ENCODE data around the gene RBPJ.

Gene RBPJ

DNA sequence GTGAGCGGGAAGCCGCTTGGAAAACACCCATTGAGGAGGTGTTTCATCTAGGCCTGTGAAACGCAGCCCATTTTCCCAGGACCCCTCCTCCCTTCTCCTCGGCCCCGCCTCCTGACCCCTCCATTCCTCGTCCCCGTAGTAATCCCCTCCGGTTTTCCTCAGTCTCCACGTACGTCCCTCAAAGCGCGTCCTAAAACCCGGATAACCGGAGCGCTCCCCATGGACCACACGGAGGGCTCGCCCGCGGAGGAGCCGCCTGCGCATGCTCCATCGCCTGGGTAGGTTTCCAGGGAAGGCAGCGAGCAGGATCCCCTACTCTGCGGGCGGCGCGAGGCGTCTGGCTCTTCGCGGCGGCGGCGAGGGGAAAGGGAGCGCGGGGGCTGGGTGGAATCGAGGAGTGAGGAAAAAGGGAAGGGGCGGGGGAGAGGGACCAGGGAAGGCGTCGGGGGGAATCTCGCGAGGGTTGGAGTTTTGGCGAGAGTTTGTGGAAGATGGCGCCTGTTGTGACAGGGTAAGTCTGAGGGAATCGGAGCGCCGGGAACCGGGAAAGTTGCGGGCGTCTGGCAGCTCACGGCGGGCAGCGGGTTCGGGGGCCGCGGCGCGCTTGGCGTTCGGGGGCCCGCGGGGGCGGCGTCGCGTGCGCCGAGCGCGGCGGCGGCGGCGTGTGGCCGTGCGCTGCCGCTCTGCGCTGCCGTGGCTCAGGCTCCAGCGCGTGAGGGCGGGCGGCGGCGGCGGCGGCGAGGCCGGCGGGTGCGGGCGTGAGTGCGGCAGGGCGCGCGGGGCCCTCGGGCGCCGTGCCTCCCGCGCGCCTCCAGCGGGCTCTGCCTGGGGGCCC is at the start of gene RBPJ:
Gene RBPJ, plus strand, starts transcription at position 477 of the 835 bp plus-strand sequence. Its CDS starts 15 bp downstream, at position 492.
- in situ Hi-C loops (cut with MboI; ENCODE audit: low pct_unique_long_range_greater_than_20kb, low sequenced_read_pairs) = no loop called here
- peak; percentile 92 for DNase-seq

DNA sequence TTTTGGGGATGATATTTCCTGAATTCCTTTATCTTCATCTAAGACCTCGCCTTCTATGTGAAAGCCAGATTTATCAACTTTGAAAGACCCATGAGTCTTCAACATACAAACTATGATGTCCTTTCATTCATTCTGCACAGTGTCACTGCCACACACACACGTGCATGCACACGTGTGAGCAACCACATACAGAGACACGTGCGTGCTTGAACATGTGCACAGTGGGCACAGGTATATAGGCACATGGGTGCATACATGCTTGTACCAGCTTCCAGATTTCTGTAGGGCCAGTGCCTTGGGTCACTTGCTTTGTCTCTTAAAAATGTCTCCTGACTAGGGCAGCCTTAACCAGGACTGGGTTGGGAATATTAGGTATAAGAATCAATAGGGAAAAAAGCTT is 49.1 kb upstream of the RBPJ start:
- no peak for DNase-seq
- in situ Hi-C loops (cut with MboI; ENCODE audit: low pct_unique_long_range_greater_than_20kb, low sequenced_read_pairs) = no loop called here

GRCh38 chr4:26272654-26273615 is 47.9 kb upstream of the RBPJ start:
- in situ Hi-C loops (cut with MboI; ENCODE audit: low pct_unique_long_range_greater_than_20kb, low sequenced_read_pairs) = no loop called here
- DNase-seq = peak; percentile 78

GRCh38 chr4:26273616-26273980 is 47.2 kb upstream of the RBPJ start:
- peak; percentile 89 for DNase-seq
- in situ Hi-C loops (cut with MboI; ENCODE audit: low pct_unique_long_range_greater_than_20kb, low sequenced_read_pairs) = no loop called here

DNA sequence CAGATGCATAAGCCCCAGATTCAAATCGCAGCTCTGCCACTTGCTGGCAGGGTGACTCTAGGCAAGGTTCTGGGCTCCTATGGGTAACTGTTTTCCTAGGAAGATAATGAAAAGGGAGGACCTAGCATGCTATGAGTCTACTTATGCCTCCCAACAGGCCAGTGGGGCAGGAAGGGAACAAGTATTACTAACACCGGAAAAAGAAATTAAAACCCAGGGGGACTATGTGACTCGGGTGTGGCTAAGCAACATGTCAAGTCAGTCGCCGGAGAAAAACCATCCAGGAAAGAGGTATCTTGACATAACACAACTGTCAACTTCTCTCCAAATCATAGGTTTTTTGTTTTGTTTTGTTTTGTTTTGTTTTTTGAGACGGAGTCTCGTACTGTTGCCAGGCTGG is 45.5 kb upstream of the RBPJ start:
- in situ Hi-C loops (cut with MboI; ENCODE audit: low pct_unique_long_range_greater_than_20kb, low sequenced_read_pairs) = no loop called here
- DNase-seq = no peak

GRCh38 chr4:26279446-26279845 is 41.4 kb upstream of the RBPJ start:
- no peak for DNase-seq
- in situ Hi-C loops (cut with MboI; ENCODE audit: low pct_unique_long_range_greater_than_20kb, low sequenced_read_pairs) = no loop called here

DNA sequence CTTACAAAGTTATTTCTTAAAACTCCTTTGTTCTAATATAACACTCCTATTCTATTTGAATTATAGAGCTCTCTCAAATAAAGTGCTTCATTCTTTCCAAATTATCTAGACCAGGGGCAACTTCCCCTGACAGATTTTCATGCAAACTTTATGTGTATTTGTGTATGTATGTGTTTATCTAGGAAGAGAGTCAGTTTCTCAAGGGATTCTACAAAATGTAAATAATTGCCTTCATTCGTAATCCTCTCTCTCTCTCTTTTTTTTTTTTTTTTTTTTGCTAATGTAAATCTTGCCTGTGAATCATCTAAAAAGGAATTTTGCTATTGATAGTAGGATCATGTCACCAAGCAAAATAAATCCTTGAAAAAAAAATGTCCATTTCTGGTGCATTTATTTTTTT is 38.9 kb upstream of the RBPJ start:
- DNase-seq = no peak

DNA sequence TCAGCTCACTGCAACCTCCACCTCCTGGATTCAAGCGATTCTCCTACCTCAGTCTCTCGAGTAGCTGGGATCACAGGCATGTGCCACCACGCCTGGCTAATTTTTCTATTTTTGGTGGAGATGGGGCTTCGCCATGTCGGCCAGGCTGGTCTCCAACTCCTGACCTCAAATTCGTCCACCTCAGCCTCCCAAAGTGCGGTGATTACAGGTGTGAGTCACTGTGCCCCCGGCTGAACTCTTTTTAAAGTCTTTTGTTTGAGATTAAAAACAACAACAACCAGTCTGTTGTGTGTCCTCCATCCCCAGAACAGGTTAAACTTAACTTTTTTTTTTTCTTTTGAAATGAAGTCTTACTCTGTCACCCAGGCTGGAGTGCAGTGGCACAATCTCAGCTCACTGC is 36.3 kb upstream of the RBPJ start:
- no peak for DNase-seq
- in situ Hi-C loops (cut with MboI; ENCODE audit: low pct_unique_long_range_greater_than_20kb, low sequenced_read_pairs) = no loop called here

More for the DNA sequence above, 38.9 kb upstream of the RBPJ start:
- in situ Hi-C loops (cut with MboI; ENCODE audit: low pct_unique_long_range_greater_than_20kb, low sequenced_read_pairs) = no loop called here

DNA sequence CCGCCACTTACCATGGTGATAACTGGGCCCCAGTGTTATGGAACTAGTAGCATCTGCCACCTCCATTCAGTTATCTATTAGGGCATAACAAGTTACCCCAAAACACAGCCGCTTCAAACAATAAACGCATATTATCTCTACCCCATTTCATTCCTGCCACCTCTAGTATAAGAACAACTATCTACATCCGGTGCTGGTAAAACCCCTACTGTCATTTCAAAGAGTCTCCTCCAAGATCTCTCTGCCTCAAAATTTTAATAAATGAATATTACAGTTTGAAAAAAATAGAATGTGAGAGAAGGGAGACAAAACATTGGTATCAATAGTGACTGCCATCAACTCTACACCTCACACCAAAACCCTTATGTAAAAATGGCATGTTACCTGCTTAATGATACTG is 35.5 kb upstream of the RBPJ start:
- in situ Hi-C loops (cut with MboI; ENCODE audit: low pct_unique_long_range_greater_than_20kb, low sequenced_read_pairs) = no loop called here
- DNase-seq = no peak

GRCh38 chr4:26287756-26288155 is 33.1 kb upstream of the RBPJ start:
- no peak for DNase-seq
- in situ Hi-C loops (cut with MboI; ENCODE audit: low pct_unique_long_range_greater_than_20kb, low sequenced_read_pairs) = no loop called here

GRCh38 chr4:26288355-26288909 is 32.4 kb upstream of the RBPJ start:
- in situ Hi-C loops (cut with MboI; ENCODE audit: low pct_unique_long_range_greater_than_20kb, low sequenced_read_pairs) = no loop called here
- DNase-seq = peak; percentile 90

- in situ Hi-C loops (cut with MboI; ENCODE audit: low pct_unique_long_range_greater_than_20kb, low sequenced_read_pairs) = no loop called here
- DNase-seq = no peak
Measured at GRCh38 chr4:26289401-26289800, 31.4 kb upstream of the RBPJ start.

DNA sequence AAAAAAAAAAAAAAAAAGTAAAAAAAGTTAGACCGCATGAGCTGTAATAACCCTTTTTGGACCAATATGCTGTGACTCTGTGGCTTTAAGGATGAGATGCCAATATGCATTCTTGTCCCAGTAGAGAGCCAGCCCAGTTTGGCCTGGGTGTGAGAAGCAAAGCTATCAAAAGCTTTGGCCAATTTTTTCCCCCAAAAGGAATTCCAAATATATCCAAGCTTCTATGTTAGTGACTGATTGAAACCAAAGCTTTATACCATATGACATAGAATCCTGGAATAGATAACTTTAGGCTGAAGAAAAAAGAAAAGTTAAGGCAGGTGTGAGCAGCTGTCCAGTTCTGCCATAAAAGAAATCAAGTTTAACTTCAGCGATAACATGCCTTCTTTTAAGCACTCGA is 30.5 kb upstream of the RBPJ start:
- in situ Hi-C loops (cut with MboI; ENCODE audit: low pct_unique_long_range_greater_than_20kb, low sequenced_read_pairs) = no loop called here
- DNase-seq = no peak

DNA sequence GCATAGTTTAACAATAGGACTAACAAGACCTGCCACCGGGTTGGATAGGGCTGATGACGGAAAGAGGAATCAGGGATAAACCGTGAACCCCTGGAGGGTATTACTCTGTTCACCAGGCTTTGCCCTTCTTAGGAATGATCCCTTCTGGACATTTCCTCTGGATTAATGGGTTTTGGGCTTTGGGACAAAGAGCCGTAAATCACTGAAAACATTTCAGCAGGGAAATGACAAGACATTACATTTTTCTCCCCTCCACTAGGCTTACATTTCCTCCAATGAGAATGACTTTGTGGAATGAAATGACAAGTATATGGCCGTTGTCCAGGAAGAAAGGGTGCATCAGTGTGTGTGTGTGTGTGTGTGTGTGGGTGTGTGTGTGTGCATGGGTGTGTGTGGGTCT is 25.9 kb upstream of the RBPJ start:
- in situ Hi-C loops (cut with MboI; ENCODE audit: low pct_unique_long_range_greater_than_20kb, low sequenced_read_pairs) = no loop called here
- DNase-seq = no peak

DNA sequence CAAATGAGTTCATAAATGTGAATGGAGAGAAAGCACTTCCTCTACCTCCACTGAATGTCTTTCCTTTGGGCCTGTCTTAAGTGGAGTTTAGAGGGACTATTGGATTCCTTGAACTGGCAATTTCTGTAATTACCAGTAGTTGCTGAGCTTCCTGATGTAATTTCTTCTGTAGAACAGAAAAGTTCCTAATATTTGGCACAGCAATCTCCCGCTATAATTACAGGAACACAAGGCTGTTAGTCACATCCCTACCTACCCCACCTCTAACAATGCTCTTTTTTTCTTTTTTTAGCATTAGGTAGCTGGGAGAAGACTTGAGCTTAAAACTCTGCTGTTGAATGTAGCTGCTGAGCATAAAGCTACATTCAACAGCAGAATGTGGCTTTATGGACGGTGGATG is 24.8 kb upstream of the RBPJ start:
- in situ Hi-C loops (cut with MboI; ENCODE audit: low pct_unique_long_range_greater_than_20kb, low sequenced_read_pairs) = no loop called here

GRCh38 chr4:26296514-26296913 is 24.3 kb upstream of the RBPJ start:
- in situ Hi-C loops (cut with MboI; ENCODE audit: low pct_unique_long_range_greater_than_20kb, low sequenced_read_pairs) = no loop called here
- DNase-seq = no peak

More for the DNA sequence above, 24.8 kb upstream of the RBPJ start:
- no peak for DNase-seq

DNA sequence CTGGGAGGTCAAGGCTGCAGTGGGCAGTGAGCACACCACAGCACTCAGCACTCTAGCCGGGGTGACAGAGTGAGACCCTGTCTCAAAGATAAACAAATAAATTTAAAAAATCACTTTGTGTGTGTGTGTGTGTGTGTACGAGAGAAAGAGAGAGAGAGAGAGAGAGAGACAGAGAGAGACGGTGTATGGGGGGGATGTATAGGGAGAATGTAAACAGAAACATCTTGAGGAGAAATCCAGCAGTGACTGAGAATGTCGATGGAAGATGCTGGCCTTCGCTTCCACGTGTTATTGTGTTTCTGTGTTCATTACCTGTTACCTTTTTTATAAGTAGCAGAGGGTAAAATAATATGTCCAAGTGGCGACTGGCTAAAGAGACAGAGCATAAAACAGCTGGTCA is 23.6 kb upstream of the RBPJ start:
- in situ Hi-C loops (cut with MboI; ENCODE audit: low pct_unique_long_range_greater_than_20kb, low sequenced_read_pairs) = no loop called here
- no peak for DNase-seq

GRCh38 chr4:26298198-26298947 is 22.4 kb upstream of the RBPJ start:
- in situ Hi-C loops (cut with MboI; ENCODE audit: low pct_unique_long_range_greater_than_20kb, low sequenced_read_pairs) = no loop called here
- DNase-seq = no peak

DNA sequence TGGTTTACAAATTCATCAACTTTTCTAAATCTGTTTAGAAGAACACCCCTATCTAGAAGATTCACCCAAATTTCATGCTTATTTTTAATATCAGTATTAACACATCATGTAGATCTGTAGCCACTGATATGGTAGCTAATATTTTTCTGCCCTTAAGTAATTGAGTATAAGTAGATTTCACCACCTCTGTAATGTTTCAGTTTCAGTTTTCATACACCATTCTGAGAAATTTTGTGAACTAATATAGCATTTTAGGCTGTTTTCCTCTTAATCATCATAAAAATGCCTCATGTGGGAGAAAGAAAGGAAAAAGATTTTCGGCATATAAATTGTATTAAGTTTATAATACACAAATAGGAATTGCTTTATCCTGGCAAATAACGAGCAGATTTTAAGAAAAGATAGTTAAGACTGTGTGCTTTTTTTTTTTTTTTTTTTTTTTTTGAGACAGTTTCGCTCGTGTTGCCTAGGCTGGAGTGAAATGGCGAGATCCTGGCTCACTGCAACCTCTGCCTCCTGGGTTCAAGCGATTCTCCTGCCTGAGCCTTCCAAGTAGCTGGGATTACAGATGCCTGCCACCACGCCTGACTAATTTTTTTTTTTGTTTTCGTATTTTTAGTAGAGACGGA is 21.4 kb upstream of the RBPJ start:
- in situ Hi-C loops (cut with MboI; ENCODE audit: low pct_unique_long_range_greater_than_20kb, low sequenced_read_pairs) = no loop called here
- DNase-seq = no peak

All from KBM-7 (cell line).